HG03439 (cell line): ENCODE data around the gene KIF21B.

ENCODE experiments used
- ATAC-seq: cut with Tn5 transposase; IDR thresholded peaks from one replicate; pipeline ENCODE4 v1.9.1; 2021; ENCODE audit warnings: mild to moderate bottlenecking, moderate library complexity; ENCODE audit not compliant: unreplicated experiment

KIF21B gene

GRCh38 chr1:200998323-200998722 is 25.2 kb downstream of the KIF21B start:
- ATAC-seq = no peak

GRCh38 chr1:200992382-200993048 is 31.0 kb downstream of the KIF21B start:
- ATAC-seq = no peak

GRCh38 chr1:200991097-200991614 is 32.4 kb downstream of the KIF21B start:
- no peak for ATAC-seq

GRCh38 chr1:200990114-200990513 is 33.4 kb downstream of the KIF21B start:
- no peak for ATAC-seq

GRCh38 chr1:200989337-200989736 is 34.2 kb downstream of the KIF21B start:
- ATAC-seq = no peak

- no peak for ATAC-seq
These were observed 34.8 kb downstream of the KIF21B start for GRCh38 chr1:200988693-200989092.

GRCh38 chr1:200985481-200985880 is 38.0 kb downstream of the KIF21B start:
- ATAC-seq = no peak

GRCh38 chr1:200983035-200983561 is 40.4 kb downstream of the KIF21B start:
- no peak for ATAC-seq

GRCh38 chr1:200982071-200982945 is 41.2 kb downstream of the KIF21B start:
- no peak for ATAC-seq

- no peak for ATAC-seq
These were observed 42.2 kb downstream of the KIF21B start for GRCh38 chr1:200981278-200981677.

- ATAC-seq = no peak
These were observed 42.6 kb downstream of the KIF21B start for GRCh38 chr1:200980873-200981272.

- no peak for ATAC-seq
These were observed 43.1 kb downstream of the KIF21B start for GRCh38 chr1:200980452-200980772.

GRCh38 chr1:200979574-200980451 is 43.7 kb downstream of the KIF21B start:
- ATAC-seq = no peak

GRCh38 chr1:200977071-200977754 is 46.3 kb downstream of the KIF21B start:
- ATAC-seq = no peak

GRCh38 chr1:200976634-200977033 is 46.9 kb downstream of the KIF21B start:
- no peak for ATAC-seq

- ATAC-seq = no peak
These were observed 48.1 kb downstream of the KIF21B start for GRCh38 chr1:200975458-200975857.

- no peak for ATAC-seq
These were observed 48.8 kb downstream of the KIF21B start for GRCh38 chr1:200974711-200975110.

- ATAC-seq = no peak
These were observed 49.4 kb downstream of the KIF21B start for GRCh38 chr1:200973937-200974657.

- ATAC-seq = no peak
These were observed 50.4 kb downstream of the KIF21B start for GRCh38 chr1:200972985-200973742.
